Dermis microvascular lymphatic vessel endothelial cell (primary cell): ENCODE measurements around the gene IL17REL. TPM values are rescaled to one million over a fixed set of nuclear protein-coding genes. Genes with fewer than 3 reads are reported as not detected.

Source experiments
- DNase-seq, 2 donors: peaks; one replicate each; pipeline versions ENCODE4 v3.0.0 to v3.0.0-alpha.2; 2010; ENCODE audit warnings: low read depth in 2 of 2
- total RNA-seq: library from RNA; depleted of rRNA; stranded (reverse); fragments of >200 nt; gene quantifications from 2 replicates; pipeline ENCODE4 v1.2.1, GENCODE V29; 2014

Gene IL17REL
- total RNA-seq: under 0.01 TPM in 1 of 2 replicates, not detected in the other

DNA sequence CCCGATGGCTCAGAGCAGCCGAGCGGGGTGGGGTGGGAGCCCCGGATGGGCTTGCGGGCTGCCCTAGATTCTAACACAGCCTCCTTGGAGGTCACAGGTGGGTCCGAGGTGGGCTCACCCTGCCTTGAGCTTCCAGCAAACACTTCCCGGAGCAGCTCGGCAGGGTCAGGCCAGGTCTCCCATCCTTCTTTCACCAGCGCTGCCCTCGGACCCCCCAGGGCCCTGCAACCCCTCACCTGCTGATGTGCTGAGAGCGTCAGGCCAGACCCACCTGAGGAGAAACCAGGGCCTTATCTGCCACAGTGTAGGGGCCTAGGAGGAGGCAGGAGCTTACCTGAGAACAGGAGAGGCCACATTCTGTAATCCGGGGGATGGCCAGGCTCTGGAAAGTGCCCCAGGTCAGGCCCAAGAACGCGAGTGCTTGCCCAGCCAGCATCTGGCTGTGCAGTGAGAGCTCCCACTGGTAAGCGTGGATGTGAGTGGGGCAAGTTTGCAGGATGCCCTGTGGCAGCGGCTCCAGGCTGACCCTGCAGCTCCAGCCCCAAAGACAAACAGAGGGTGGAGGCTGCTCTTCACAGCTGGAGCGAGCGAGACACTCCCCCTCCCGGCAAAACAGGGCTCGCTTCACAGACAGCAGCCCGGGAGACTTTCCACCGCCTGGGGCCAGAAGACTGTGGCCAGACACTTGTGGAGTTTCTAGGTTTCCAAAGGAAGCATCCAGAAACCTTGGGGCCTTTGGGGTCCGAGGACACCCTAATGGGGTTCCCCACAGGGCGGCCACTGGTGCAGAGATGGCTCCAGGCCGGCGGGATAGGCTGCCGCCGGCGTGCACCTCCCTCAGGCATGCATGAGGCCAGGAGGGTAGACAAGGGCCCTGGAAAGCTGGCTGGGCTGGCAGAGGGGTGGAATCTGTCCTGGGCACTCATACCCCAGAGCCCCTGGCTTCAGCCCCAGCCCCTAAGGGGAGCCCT, at the start of gene IL17REL:
Gene IL17REL (minus strand): TSS at position 555 of the 971 bp plus-strand sequence. CDS start 119 bp downstream, at position 436.
- no peak for DNase-seq

DNA sequence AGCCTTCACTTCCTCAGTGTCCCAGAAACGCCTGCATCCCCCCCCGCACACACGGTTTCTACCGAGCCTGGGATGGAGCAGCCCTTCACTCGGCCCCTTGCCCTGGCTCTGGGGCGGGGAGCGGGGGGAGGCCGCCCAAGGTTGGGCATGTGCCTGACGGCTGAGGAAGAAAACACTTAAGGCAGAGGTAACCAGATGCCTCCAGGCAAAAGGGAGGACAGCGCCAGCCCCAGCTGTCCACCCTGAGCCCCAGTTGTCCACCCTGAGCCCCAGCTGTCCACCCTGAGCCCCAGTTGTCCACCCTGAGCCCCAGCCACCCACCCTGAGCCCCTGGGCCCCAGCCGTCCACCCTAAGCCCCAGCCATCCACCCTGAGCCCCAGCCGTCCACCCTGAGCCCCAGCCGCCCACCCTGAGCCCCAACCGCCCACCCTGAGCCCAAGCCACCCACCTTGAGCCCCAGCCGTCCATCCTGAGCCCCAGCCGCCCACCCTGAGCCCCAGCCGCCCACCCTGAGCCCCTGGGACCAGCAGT, 49.3 kb upstream of the IL17REL start:
- DNase-seq: no peak

DNA sequence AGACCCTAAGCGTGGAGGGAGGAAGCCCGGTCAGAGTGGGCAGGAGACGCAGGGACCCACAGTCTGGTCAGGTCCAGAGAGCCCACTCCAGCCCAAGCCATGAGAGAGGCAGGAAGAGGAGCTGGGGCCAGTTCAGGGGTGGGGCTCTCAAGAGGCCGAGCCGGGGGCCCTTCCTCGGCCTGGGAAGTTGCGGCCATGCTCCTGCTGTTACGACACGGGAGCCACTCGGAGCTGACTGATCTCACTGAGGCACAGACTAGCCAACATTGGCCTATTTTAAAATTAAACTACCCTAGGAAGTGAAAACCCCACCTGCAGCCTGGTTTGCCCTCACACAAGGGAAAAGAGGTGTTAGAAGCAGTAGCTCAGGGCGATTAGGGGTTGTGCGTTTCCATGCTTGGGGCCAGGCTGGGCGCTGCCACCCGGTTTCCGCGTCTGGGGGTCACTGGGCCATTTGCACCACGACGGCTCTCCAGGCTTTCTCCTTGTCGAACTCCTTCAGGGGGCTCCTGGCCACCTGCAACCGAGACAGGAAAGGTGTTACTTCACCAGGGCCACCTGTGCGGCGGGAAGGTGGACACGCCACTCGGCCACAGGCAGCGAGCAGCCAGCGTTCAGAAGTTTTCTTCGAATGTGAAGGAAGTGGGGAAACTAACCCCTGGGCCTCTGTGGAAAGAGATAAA, 48.7 kb upstream of the IL17REL start:
- DNase-seq: no peak

DNA sequence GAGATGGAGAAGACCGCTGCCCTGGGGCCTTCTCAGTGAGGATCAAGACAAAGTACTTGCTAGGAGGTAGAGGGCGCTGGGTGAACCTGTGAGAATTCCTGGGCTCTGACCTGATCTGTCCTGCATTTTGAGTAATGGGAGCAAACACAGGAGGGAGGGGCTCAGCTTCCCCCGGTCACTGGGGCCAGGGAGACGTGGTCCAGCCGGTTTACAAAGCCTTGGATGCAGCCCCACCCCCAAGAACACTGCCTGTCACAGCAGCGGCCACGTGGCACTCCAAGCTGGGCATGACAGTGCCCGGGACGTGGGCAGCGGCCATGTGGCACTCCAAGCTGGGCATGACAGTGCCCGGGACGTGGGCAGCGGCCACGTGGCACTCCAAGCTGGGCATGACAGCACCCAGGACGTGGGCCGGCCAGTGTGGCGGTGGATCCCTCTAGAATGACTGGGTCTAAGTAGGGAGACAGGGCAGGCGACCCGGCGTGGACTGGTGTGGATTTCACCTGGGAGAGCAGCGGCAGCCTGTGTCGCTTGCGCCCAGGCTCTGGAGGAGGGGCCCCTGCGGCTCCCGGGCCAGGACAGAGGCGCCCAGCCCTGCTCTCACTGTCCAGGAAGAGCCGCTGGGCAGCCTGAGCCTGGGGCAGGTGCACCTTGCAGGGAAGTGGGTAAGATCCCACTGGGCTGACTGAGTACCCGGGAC, 48.0 kb upstream of the IL17REL start:
- no peak for DNase-seq

DNA sequence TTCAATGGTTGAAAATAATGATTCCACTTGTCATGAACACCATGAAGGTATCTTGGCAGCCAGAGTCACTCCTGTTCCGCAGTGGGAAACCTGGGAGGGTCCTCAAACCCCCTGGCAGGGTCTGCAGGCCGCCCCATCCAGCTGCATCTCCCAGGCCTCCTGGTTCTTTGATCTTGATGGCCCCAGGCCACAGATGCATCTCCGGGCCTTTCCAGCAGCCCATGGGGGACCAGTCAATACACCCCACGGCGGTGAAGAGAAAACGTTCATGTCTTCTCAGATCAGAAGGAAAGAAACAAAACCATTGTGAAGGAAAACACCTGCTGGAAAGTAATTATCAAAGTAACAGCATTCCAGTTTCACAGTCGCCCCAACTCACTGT, 47.3 kb upstream of the IL17REL start:
- no peak for DNase-seq

DNA sequence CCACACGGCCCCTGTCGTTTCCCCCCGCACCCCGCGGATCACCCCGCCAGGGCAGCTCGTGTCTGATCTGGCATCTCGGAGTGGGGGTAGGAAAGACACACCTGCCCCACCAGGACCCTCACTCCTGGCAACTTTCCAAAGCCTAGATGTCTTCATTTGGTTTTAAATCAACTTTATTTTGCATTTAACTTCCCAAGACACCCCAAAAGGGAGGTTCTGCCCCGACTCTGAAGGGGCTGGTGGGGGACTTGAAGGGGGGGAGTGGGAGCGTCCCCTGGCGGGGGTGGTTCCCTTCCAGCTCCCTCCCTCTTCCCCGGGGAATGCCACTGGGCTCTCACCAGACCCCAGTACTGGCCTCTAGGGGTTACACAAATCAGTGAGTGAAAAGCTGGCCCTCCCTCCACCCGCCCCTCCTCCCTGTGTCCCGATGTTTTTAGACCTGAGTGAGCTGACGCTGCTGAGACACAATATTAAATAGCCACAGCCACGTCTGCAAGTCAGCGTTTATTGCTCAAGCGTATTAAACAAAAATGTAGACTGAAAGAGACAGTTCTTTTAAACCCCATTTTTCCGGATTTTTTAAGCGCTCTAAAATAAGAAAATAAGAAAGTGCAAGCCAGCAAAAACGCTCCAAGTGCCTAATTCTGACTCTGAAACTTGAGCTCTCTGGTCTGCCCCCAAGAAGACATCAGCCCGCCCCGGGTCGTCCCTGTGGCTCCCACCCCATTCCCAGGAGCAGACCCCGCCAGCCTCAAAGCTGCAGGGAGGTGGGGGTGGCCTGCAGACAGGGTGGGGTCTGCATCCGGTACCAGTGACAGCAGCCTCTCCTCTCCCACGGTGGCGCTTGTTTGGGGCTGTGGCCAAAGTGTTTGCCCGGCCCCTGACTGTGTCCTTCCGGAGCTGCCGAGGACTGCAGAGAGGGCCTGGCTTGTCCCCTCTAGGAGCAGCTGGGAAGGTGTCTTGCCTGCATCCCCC, 46.6 kb upstream of the IL17REL start:
- peak; percentile 9 to 29 for DNase-seq

DNA sequence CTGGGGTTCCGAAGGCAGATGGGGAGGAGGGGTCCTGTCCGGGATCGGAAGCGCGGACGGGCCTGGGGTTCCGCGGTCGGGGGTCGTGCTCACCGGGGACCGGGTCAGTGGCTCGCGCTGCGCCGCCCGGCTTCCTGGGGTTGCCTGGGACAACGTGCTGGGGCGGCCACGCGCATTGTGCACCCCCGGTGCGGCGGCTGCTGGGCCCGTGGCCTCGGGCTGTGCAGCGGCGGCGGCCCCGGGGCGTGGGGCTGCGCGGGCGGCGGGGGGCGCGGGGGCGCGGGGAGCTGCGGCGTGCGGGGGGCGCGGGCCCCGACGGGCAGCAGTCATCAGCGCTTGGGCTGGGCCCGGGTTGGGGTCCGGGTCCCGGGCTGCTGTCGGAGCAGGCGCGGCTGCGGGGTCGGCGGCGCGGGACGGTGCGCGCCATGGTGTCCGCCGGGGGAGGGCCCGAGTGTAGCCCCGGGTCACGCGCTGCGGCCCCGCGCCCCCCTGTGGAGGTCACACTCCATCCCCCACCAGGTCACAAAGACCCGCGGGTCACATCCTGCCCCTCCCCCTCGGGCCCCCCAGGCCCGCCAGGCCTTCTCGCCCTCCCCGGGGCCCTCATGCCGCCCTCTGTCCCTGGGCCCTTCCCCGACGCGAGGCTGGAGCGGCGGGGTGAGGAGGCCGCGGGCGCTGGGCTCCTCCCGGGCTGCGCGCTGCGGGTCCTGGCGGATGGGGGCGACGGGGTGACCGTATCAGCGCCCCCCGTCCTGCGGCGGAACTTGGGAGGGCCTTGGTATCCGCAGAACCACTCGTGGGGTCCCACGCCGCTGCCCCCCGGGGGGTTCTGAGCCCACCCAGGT, 45.7 kb upstream of the IL17REL start, which contains the start of gene TTLL8:
Gene TTLL8 (minus strand): TSS at position 238 of the 845 bp plus-strand sequence.
- DNase-seq: no peak

DNA sequence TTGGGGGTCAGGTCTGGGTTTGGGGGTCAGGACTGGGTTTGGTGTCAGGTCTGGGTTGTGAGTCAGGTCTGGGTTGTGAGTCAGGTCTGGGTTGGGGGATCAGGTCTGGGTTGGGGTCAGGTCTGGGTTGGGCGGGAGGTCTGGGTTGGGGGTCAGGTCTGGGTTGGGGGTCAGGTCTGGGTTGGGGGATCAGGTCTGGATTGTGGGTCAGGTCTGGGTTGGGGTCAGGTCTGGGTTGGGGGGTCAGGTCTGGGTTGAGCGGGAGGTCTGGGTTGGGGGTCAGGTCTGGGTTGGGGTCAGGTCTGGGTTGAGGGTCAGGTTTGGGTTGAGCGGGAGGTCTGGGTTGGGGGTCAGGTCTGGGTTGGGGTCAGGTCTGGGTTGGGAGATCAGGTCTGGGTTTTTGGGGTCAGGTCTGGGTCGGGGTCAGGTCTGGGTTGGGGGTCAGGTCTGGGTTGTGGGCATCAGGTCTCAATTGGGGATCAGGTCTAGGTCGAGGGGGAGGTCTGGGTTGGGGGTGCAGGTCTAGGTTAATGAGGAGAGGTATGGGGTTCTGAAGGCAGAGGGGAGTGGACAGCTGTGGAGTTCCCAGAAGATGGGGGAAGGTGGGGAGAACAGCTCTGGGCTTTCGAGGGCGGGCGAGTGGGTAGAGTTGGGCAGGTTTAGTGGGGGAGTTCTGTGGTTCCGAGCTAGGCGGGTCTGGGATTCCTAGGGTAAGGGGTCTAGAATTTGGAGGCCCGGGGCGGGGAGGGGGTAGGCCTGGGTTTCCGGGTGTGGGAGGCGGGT, 44.9 kb upstream of the IL17REL start:
- peak in 1 of 2 donors; percentile 12 for DNase-seq

DNA sequence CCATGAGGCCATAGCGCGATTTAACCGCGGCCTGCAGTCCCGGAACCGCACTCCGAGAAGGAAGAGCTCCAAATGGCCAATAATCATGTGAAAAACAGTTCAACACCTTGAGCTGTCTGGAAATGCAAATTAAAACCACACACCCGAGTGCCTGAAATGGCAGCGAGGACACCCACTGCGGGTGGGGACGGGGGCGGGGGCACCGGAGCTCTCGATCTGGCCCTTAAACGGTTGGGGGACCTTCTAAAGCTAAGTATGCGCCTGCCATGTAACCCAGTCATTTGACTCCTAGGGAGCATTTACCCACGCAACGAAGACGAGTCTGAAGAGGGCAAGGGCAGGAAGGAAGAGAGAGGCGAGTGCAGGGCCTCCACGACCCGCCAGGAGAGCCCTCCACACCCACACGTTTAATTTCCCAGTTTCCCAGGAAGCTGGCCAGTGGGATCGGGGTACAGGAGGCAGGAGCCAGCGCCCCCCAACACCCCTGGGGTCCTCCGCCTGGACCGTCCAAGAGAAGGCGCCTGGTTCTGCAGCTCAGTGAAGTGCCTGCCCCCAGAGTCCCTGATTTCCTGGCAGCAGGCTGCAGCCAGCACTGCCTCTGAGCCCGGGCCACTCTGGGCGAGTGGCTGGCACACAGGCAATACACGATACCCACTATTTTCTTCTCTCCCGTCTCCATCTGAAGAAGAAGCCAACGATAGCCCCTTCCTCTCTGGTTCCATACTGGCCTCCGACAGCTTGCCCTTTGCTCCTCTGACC, 43.8 kb upstream of the IL17REL start:
- DNase-seq: no peak

DNA sequence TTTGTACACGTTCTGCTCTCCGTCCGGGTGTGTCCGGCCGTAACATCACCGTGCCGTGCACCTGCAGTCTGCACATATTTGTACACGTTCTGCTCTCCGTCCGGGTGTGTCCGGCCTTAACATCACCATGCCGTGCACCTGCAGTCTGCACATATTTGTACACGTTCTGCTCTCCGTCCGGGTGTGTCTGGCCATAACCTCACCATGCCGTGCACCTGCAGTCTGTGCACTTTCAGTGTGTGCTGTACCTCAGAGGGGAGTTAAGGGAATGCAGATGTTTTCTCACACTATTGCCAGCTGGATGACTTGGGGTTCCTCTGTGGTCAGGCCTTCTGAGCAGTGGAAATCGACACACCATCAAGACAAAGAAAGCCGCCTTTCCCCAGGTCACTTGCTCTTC, 41.3 kb upstream of the IL17REL start:
- DNase-seq: no peak

DNA sequence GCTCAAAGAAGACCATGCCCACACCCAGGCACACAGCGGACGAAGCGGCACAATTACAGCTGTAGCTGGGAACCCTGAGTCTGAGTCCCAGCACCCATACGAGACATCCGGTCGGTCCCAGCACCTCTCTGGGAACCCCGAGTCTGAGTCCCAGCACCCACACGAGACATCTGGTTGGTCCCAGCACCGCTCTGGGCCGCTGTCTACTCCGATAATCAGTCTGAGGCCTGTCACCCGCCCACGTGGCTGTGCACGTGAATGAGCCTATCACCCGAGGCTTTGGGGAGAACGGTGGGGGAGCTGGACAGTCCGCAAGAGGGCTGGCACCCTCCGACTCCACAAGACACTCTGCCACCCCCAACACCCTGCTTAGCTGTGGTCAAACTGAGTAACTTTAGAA, 39.4 kb upstream of the IL17REL start:
- DNase-seq: no peak

DNA sequence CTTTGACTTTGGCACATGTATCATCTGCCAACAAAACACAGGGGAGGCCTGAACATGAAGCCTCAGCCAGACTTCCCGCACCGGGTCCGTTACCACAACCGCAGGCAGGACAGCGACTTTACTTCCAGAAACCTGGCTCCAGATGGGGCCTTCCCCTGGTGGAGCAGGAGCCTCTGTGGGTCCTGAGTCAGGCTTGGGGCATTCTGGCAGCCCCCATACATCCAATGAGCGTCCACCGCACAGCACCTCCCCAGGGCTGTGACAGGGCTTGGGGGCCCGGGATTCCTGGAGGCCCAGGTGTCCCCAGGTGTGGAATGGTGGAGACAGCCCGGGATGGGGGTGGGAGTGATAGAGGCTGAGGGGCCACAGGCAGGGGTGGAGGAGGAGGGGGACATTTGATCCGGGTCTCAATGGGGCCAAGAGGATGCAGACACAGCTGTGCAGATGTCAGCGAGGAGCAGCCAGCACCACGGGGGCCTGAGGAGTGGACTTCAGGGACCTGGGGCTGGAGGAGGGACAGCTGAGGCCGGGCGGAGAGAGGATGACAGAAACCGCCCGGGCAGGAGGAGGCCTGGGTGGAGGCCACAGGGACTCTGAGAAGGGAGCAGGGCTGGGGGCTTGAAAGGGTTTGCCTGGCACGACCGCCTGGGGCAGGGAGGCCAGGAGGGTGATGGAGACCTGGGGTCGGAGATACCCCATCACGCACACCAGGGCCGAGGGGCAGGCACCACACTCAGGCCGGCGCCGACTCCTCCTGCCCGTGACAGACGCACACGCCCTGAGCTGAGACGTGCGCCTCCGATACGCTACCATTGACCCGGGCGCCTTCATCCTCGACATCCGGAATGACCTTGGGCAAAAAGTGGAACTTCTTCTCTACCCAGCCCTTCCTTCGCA, 37.0 kb upstream of the IL17REL start:
- DNase-seq: no peak

DNA sequence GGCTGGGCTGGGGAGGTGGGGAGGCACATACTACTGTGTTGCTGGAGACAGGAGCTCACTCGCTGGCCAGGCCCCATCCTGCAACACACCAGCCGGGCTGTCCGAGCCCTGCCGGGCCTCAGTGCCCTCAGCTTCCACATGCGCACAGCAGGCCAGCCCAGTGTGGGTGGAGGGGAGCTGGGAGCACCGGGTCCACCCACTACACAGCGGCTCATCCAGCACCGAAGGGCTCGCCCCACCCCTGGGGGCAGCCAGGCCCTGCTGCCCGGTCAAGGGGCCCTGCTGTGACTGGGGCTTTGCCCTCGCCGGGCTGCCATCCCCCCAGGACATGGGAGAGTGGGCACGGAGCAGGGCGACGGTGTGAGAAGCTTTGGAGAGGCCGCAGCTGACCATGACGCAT, 36.3 kb upstream of the IL17REL start:
- DNase-seq: no peak

DNA sequence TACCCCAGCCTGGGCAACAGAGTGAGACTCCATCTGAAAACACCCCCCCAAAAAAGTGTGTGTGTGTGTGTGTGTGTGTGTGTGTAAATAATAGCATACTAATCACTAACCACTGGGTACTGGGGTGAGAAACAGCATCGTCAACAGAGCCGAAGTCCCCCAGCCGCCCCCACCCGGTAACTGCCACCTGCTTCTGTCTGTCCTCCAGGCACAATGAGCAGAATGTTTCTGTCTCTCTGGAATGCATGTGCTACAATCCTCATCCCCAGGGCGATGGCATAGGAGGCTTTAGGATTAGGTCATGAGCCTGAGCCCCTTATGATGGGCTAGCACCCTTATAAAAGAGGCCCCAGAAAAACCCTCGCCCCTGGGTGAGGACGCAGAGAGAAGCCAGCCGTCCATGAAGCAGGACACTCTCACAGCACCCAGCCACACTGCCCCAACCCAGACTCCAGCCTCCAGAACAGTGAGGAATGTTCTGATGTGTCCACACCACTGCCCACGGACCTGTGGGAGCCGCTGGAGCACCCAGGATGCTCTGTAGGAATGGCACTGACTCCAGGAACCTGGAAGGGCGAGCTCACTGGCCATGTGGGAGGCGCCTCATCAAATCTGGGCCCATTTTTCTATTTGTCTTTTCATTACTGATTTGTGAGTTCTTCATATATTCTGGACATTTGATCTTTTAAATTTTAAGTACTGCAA, 35.6 kb upstream of the IL17REL start:
- no peak for DNase-seq

DNA sequence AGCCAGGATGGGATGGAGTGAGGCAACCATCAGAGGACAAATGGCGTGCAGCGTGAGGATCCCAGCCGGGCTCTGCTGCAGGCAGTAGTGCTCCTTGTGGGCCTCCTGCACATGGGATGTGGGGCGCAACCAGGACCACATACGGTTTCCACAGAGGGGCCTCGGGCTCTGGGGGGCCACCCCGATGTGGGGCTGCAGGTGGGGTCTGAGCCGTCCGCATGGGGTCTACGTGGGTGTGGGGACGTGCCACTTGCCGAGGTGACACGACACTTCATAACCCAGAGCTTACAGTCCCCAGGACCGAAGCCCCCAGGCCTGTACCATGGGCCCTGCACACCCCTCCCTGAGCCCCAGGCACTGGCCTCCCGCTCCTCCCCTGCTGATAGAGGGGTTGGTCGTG, 34.8 kb upstream of the IL17REL start:
- DNase-seq: no peak

DNA sequence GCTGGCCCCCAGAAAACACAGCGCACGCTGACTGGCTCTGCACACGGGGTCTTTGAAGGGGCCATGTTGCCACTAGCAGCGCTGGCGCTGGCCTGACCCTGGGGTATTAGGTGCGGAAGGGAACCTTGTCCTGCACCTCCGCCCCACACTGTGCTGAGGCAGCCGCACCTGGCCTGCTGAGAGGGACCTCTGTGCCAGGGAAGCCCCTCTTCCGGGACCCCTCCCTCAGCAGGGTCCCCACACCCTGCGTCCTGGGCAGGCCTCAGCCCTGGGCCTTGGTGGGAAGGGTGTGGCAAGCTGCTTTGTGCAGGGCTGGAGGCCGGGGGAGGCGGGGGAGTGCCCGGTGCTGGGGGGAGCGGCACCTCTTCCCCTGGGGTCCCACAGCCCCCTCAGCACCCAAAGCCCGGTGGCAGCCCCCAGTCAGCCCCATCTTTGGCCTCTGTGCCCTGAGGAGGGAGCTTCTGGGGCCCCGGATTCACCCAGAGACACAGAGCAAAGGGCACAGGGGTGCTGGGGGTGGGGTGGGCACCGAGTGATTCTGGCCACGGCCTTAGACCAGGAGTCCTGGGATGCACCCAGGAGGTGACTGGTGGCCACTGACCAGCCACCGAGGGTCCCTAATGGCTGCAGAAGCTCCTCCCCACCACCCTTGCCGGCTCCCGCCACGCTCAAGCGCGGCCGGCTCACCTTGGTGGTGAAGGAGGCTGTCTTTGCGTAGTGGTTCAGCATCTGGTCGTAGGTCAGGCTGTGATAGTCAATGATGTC, 34.1 kb upstream of the IL17REL start:
- DNase-seq: no peak
